Endothelial cell of umbilical vein (primary cell): ENCODE results near the gene YAE1. TPM values are rescaled to one million over a fixed set of nuclear protein-coding genes. Genes with fewer than 3 reads are reported as not detected.

ENCODE experiments used
- BruUV-seq: library from RNA; stranded (reverse); fragments of 400-500 nt; replicated peaks from 2 replicates; lab custom pipeline; 2021; lab: Mats Ljungman, UMichigan
- CTCF ChIA-PET: fragments of 300-600, 350-600 bp; sonication (Branson Sonifier 250); formaldehyde crosslinking; loops from one replicate; lab custom pipeline; 2021; ENCODE audit warnings: antibody characterized with exemption, inconsistent platforms; lab: Charles Lee
- POLR2A ChIA-PET: fragments of 300-600, 350-600 bp; sonication (Branson Sonifier 250); formaldehyde crosslinking; loops from one replicate; lab custom pipeline; 2021; ENCODE audit warnings: antibody characterized with exemption, inconsistent platforms; lab: Charles Lee
- DNase-seq: peaks from one replicate; pipeline ENCODE4 v3.0.0-alpha.2; 2011; ENCODE audit warnings: low read depth, low spot score
- FAIRE-seq: peaks from 2 replicates; lab custom pipeline; 2011; peaks lifted over from hg19 to GRCh38; lab: Jason Lieb, UNC
- H2AFZ ChIP-seq: 2 replicates; pipeline ENCODE4 v1.6.0; 2012; ENCODE audit warnings: low read depth, low read length, control low read depth, inconsistent platforms
- H3K27ac ChIP-seq: 2 replicates; pipeline ENCODE4 v1.5.1; 2011; ENCODE audit warnings: low read depth, mild to moderate bottlenecking, control low read depth, low read length, moderate library complexity; ENCODE audit not compliant: insufficient read depth
- H3K27me3 ChIP-seq, 2 experiments: 2 replicates each; pipeline versions ENCODE4 v1.6.0 to v1.6.1; 2011; ENCODE audit warnings: low read length in 2 of 2, mixed read lengths in 1 of 2; ENCODE audit not compliant: control insufficient read depth in 2 of 2, insufficient read depth in 2 of 2
- H3K36me3 ChIP-seq, 2 experiments: 2 replicates in 1 of 2; 3 replicates in 1 of 2; pipeline ENCODE4 v1.5.1; 2011; ENCODE audit warnings: low read length in 2 of 2, mild to moderate bottlenecking in 1 of 2, moderate library complexity in 1 of 2; ENCODE audit not compliant: control insufficient read depth in 2 of 2, insufficient read depth in 2 of 2; ENCODE audit errors: extremely low read depth in 1 of 2
- H3K4me1 ChIP-seq: 3 replicates; pipeline ENCODE4 v1.5.1; 2011; ENCODE audit warnings: mild to moderate bottlenecking, low read length; ENCODE audit not compliant: control insufficient read depth, insufficient read depth; ENCODE audit errors: extremely low read depth
- H3K4me2 ChIP-seq: 2 replicates; pipeline ENCODE4 v1.6.1; 2011; ENCODE audit warnings: low read length, control low read depth, mixed read lengths; ENCODE audit not compliant: insufficient read depth
- H3K4me3 ChIP-seq, 3 experiments: fragments of 200-600 bp in 1 of 3; sonication (generic), shearing (Covaris generic) in 1 of 3; replicated peaks in 1 of 3; 2 replicates each; pipeline ENCODE4 v1.5.1; 2011 to 2016; ENCODE audit warnings: control low read depth in 3 of 3, low read length in 3 of 3, mild to moderate bottlenecking in 2 of 3, inconsistent platforms in 1 of 3, low read depth in 1 of 3, moderate library complexity in 1 of 3; ENCODE audit not compliant: insufficient read depth in 1 of 3
- H3K79me2 ChIP-seq: 2 replicates; pipeline ENCODE4 v1.6.0; 2012; ENCODE audit warnings: low read length, inconsistent platforms; ENCODE audit not compliant: control insufficient read depth, insufficient read depth
- H3K9ac ChIP-seq: replicated peaks from 2 replicates; pipeline ENCODE3; 2011; ENCODE audit warnings: low read length, control low read depth; ENCODE audit not compliant: insufficient read depth; ENCODE audit errors: extremely low read depth
- H3K9me1 ChIP-seq: replicated peaks from 3 replicates; pipeline ENCODE4 v1.6.0; 2011; ENCODE audit warnings: mild to moderate bottlenecking, low read length; ENCODE audit not compliant: control insufficient read depth, insufficient read depth; ENCODE audit errors: extremely low read depth
- H3K9me3 ChIP-seq: replicated peaks from 2 replicates; pipeline ENCODE4 v1.5.1; 2012; ENCODE audit warnings: low read length, inconsistent platforms; ENCODE audit not compliant: control insufficient read depth, insufficient read depth
- H4K20me1 ChIP-seq: replicated peaks from 2 replicates; pipeline ENCODE3; 2011; ENCODE audit warnings: mild to moderate bottlenecking, low read length; ENCODE audit not compliant: control insufficient read depth, insufficient read depth; ENCODE audit errors: extremely low read depth
- EZH2 ChIP-seq: IDR thresholded peaks from 2 replicates; pipeline ENCODE4 v1.6.1; 2012; ENCODE audit warnings: borderline replicate concordance, low read depth, mild to moderate bottlenecking, moderate library complexity, low read length, inconsistent platforms; ENCODE audit not compliant: severe bottlenecking
- FOS ChIP-seq: IDR thresholded peaks from 2 replicates; pipeline ENCODE4 v1.6.1; 2011; ENCODE audit warnings: mild to moderate bottlenecking, low read length, moderate library complexity, borderline replicate concordance; ENCODE audit not compliant: insufficient read depth
- GATA2 ChIP-seq: IDR thresholded peaks from 2 replicates; pipeline ENCODE4 v1.7.0; 2011; ENCODE audit warnings: low read depth, mild to moderate bottlenecking, moderate library complexity, mixed read lengths, low read length; ENCODE audit not compliant: insufficient read length, insufficient read depth
- JUN ChIP-seq: IDR thresholded peaks from 2 replicates; pipeline ENCODE4 v1.6.1; 2011; ENCODE audit warnings: borderline replicate concordance, low read depth; ENCODE audit not compliant: insufficient read length, insufficient read depth
- MYC ChIP-seq: IDR thresholded peaks from one replicate; pipeline ENCODE4 v1.6.1; 2011; ENCODE audit warnings: mild to moderate bottlenecking, low read depth, low read length
- POLR2A ChIP-seq: IDR thresholded peaks from 2 replicates; pipeline ENCODE4 v1.6.1; 2012; ENCODE audit warnings: low read depth, mild to moderate bottlenecking, control low read depth, low read length
- POLR2AphosphoS5 ChIP-seq: IDR thresholded peaks from 2 replicates; pipeline ENCODE4 v1.6.1; 2012; ENCODE audit warnings: low read depth, mild to moderate bottlenecking, control low read depth, low read length, moderate library complexity; ENCODE audit not compliant: insufficient read depth
- dilution Hi-C: fragments of 300-500 bp; cut with MboI; formaldehyde crosslinking; loops from one replicate; pipeline ENCODE4 v1.15.0; 2019; ENCODE audit warnings: low sequenced_read_pairs; ENCODE audit not compliant: extremely low pct_ligation_motif_present
- intact Hi-C: fragments of 100-400 bp; cut with micrococcal nuclease; formaldehyde crosslinking; loops from one replicate; pipeline ENCODE4 v1.10.0; 2022
- polyA plus RNA-seq, 4 experiments: library from polyadenylated mRNA; depleted of rRNA in 3 of 4; stranded (reverse) in 3 of 4; unstranded in 1 of 4; fragments of >200 nt; gene quantifications; 2 replicates each; pipeline versions ENCODE4 v1.2.1 to v1.2.3, GENCODE V29; 2011 to 2012; ENCODE audit warnings: missing spikeins in 1 of 4
- total RNA-seq: library from RNA; stranded (reverse); gene quantifications from 2 replicates; pipeline ENCODE4 v1.2.3, GENCODE V29; 2021
- TF ChIP-seq, protein P1 (sequence below): IDR thresholded peaks from 2 replicates; pipeline ENCODE4 v1.6.1; 2011; ENCODE audit not compliant: insufficient read depth, insufficient read length
- TF ChIP-seq, protein P2 (sequence below), 2 donors: IDR thresholded peaks; 1 replicate in 1 of 2; 2 replicates in 1 of 2; pipeline ENCODE4 v1.5.1; 2011; ENCODE audit warnings: low read length in 2 of 2, mild to moderate bottlenecking in 2 of 2, moderate library complexity in 2 of 2, control low read depth in 1 of 2, inconsistent platforms in 1 of 2, low read depth in 1 of 2; ENCODE audit not compliant: insufficient read depth in 1 of 2; ENCODE audit errors: extremely low read depth in 1 of 2

The YAE1 gene
- total and polyA plus RNA-seq, 2 donors (not counting 3 experiments of a cell fraction or from before 2014, with no cell fraction given), result 13.3 to 20.7 TPM

DNA sequence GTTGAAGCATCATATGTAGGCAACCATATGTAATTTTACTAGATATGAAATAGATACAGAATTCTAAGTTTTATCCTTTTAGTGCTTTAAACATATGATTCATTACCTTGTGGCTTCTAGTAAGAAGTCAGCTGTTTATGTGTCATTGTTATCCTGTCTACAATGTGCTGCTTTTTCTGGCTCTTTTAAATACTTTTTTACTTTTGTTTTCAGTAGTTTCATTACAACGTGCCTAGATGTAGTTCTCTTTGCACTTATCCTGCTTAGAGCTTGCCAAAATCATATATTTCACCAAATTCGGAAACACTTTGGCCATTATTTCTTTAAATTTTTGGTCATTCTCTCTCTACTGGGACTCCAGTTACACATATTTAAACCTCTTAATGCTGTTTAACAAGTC is 26.4 kb downstream of the YAE1 start:
- intact Hi-C loops, result no loop called here
- peak overlapping the region; percentile 86 for H3K9ac ChIP-seq
- dilution Hi-C loops, result no loop called here
- FAIRE-seq, result no peak
- H2AFZ ChIP-seq, result no peak overlapping the region
- CTCF ChIA-PET, result interaction anchor here (1.1 to 4.3 kb wide), 5 partner anchors 12 to 35 kb away, joined by 3 to 39 read pairs (median 8); no protein-coding TSS in a partner anchor
- peaks cover 81% of the 10 kb centered on the region for H3K4me1 ChIP-seq
- POLR2A ChIA-PET, result interaction anchor here (0.6 kb wide), 1 partner anchor 37 kb away, joined by 5 read pairs; no protein-coding TSS in a partner anchor
- no peaks in the 10 kb centered on the region for H3K79me2 ChIP-seq
- no peaks in the 10 kb centered on the region for H3K9me1 ChIP-seq
- peak; percentile 78 for TF ChIP-seq JUN
- TF ChIP-seq FOS, result peak; percentile 80
- TF ChIP-seq, protein P1, sequence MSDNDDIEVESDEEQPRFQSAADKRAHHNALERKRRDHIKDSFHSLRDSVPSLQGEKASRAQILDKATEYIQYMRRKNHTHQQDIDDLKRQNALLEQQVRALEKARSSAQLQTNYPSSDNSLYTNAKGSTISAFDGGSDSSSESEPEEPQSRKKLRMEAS, result no peak
- DNase-seq, result peak; percentile 82
- H3K27ac ChIP-seq, result peak overlapping the region; percentile 93
- H4K20me1 ChIP-seq, result no peaks in the 10 kb centered on the region
- H3K9me3 ChIP-seq, result no peaks in the 10 kb centered on the region
- H3K27me3 ChIP-seq, result no peaks in the 10 kb centered on the region
- no TSS peak for BruUV-seq
- H3K4me2 ChIP-seq, result peak overlapping the region; percentile 77
- no peak overlapping the region for H3K4me3 ChIP-seq
- no peaks in the 10 kb centered on the region for H3K36me3 ChIP-seq

- no peaks in the 10 kb centered on the region for H3K9me3 ChIP-seq
- peak; percentile 97 for DNase-seq
- TF ChIP-seq, protein P1, result no peak
- TF ChIP-seq MYC (no peak), EZH2 (no peak), JUN (no peak), GATA2 (no peak), POLR2AphosphoS5 (no peak), FOS (no peak), POLR2A (no peak)
- TF ChIP-seq, protein P2, sequence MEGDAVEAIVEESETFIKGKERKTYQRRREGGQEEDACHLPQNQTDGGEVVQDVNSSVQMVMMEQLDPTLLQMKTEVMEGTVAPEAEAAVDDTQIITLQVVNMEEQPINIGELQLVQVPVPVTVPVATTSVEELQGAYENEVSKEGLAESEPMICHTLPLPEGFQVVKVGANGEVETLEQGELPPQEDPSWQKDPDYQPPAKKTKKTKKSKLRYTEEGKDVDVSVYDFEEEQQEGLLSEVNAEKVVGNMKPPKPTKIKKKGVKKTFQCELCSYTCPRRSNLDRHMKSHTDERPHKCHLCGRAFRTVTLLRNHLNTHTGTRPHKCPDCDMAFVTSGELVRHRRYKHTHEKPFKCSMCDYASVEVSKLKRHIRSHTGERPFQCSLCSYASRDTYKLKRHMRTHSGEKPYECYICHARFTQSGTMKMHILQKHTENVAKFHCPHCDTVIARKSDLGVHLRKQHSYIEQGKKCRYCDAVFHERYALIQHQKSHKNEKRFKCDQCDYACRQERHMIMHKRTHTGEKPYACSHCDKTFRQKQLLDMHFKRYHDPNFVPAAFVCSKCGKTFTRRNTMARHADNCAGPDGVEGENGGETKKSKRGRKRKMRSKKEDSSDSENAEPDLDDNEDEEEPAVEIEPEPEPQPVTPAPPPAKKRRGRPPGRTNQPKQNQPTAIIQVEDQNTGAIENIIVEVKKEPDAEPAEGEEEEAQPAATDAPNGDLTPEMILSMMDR (IDR thresholded peaks at IDR 0.05; ENCODE audit: extremely low read depth in 1 of 2, insufficient read depth in 1 of 2, low read depth in 1 of 2, low read length in 2 of 2), result no peak
- peaks cover 57% of the 10 kb centered on the region for H3K4me1 ChIP-seq
- no peaks in the 10 kb centered on the region for H3K79me2 ChIP-seq
- H2AFZ ChIP-seq, result no peak overlapping the region
- FAIRE-seq, result peak; percentile 35
- H3K27ac ChIP-seq, result peak overlapping the region; percentile 67
- H3K9me1 ChIP-seq, result no peaks in the 10 kb centered on the region
- POLR2A ChIA-PET, result interaction anchor here (1.0 to 1.2 kb wide), 2 partner anchors 14 kb away, joined by 3 to 6 read pairs; no protein-coding TSS in a partner anchor
- H3K36me3 ChIP-seq, result no peaks in the 10 kb centered on the region
- H3K4me3 ChIP-seq, result no peak overlapping the region
- H3K4me2 ChIP-seq, result peak overlapping the region; percentile 31
- peak overlapping the region; percentile 13 for H3K9ac ChIP-seq
- H3K27me3 ChIP-seq, result no peaks in the 10 kb centered on the region
- dilution Hi-C loops, result no loop called here
- no TSS peak for BruUV-seq
- CTCF ChIA-PET, result interaction anchor here (4.3 kb wide), 1 partner anchor 15 kb away, joined by 39 read pairs; no protein-coding TSS in a partner anchor
- H4K20me1 ChIP-seq, result no peaks in the 10 kb centered on the region
- intact Hi-C loops, result loop anchor here (1.0 kb wide), 1 partner anchor 9 kb away; no protein-coding TSS in a partner anchor
Measured at GRCh38 chr7:39594988-39595620, 28.9 kb downstream of the YAE1 start.
